ENCODE data around the gene ARID3B. TPM values are rescaled to one million over a fixed set of nuclear protein-coding genes. Genes with fewer than 3 reads are reported as not detected.

The ARID3B gene
- total and polyA plus RNA-seq, 3 donors from 2014 or later: 50.3 to 58.1 (median 53.7) TPM

GRCh38 chr15:74543583-74543982 is 2.6 kb downstream of the ARID3B start:
- peaks cover 30% of the 10 kb centered on the region for H3K4me1 ChIP-seq
- DNase-seq: no peak
- intact Hi-C loops (cut with DNase I; ENCODE audit: low total_unique reads): loop anchor here (5.0 kb wide), 1 partner anchor 69 kb away; no protein-coding TSS in a partner anchor
- H3K4me3 ChIP-seq: no peak overlapping the region
- 72 to 73% methylated on average over 3 of the region's 3 CpGs for WGBS, 2 donors
- no peak overlapping the region for H3K27ac ChIP-seq
- H3K9me3 ChIP-seq: no peaks in the 10 kb centered on the region
- H3K27me3 ChIP-seq: no peaks in the 10 kb centered on the region
- H3K36me3 ChIP-seq (ENCODE audit: low read depth, missing control alignments): no peaks in the 10 kb centered on the region
- TF ChIP-seq CTCF (IDR thresholded peaks at IDR 0.05): no peak
- no peak for TF ChIP-seq POLR2A (IDR thresholded peaks at IDR 0.05)

- Histone ChIP-seq H3K36me3 (ENCODE audit: low read depth, missing control alignments) (no peaks in the 10 kb centered on the region), H3K27me3 (no peaks in the 10 kb centered on the region), H3K9me3 (no peaks in the 10 kb centered on the region), H3K27ac (no peak overlapping the region), H3K4me3 (no peak overlapping the region), H3K4me1 (peaks cover 24% of the 10 kb centered on the region)
- DNase-seq: no peak
- intact Hi-C loops (cut with DNase I; ENCODE audit: low total_unique reads): no loop called here
- TF ChIP-seq POLR2A (IDR thresholded peaks at IDR 0.05) (no peak), CTCF (IDR thresholded peaks at IDR 0.05) (no peak)
Observed at GRCh38 chr15:74545086-74545485, 4.1 kb downstream of the ARID3B start.

GRCh38 chr15:74545776-74546656 is 5.0 kb downstream of the ARID3B start:
- Histone ChIP-seq H3K36me3 (ENCODE audit: low read depth, missing control alignments) (no peaks in the 10 kb centered on the region), H3K27me3 (no peaks in the 10 kb centered on the region), H3K4me3 (no peak overlapping the region), H3K9me3 (no peaks in the 10 kb centered on the region), H3K27ac (no peak overlapping the region), H3K4me1 (peaks cover 22% of the 10 kb centered on the region)
- peak; percentile 98 for DNase-seq
- no peak for TF ChIP-seq POLR2A (IDR thresholded peaks at IDR 0.05)
- no peak for TF ChIP-seq CTCF (IDR thresholded peaks at IDR 0.05)
- 12 to 22% methylated on average over 9 to 23 of the region's 23 CpGs for WGBS, 2 donors
- intact Hi-C loops (cut with DNase I; ENCODE audit: low total_unique reads): no loop called here

GRCh38 chr15:74547616-74548015 is 6.6 kb downstream of the ARID3B start:
- no peak for DNase-seq
- H3K9me3 ChIP-seq: no peaks in the 10 kb centered on the region
- intact Hi-C loops (cut with DNase I; ENCODE audit: low total_unique reads): no loop called here
- H3K4me3 ChIP-seq: no peak overlapping the region
- peaks cover 14% of the 10 kb centered on the region for H3K4me1 ChIP-seq
- no peaks in the 10 kb centered on the region for H3K27me3 ChIP-seq
- no peak for TF ChIP-seq CTCF (IDR thresholded peaks at IDR 0.05)
- H3K36me3 ChIP-seq (ENCODE audit: low read depth, missing control alignments): no peaks in the 10 kb centered on the region
- WGBS, 2 donors: 72 to 77% methylated on average over 3 of the region's 3 CpGs
- no peak overlapping the region for H3K27ac ChIP-seq

- Histone ChIP-seq H3K27ac (no peak overlapping the region), H3K9me3 (no peaks in the 10 kb centered on the region), H3K4me1 (peaks cover 14% of the 10 kb centered on the region), H3K36me3 (ENCODE audit: low read depth, missing control alignments) (no peaks in the 10 kb centered on the region), H3K4me3 (no peak overlapping the region), H3K27me3 (no peaks in the 10 kb centered on the region)
- WGBS, 2 donors: 75 to 79% methylated on average over 5 of the region's 5 CpGs
- no peak for DNase-seq
- TF ChIP-seq POLR2A (IDR thresholded peaks at IDR 0.05) (no peak), CTCF (IDR thresholded peaks at IDR 0.05) (no peak)
- intact Hi-C loops (cut with DNase I; ENCODE audit: low total_unique reads): no loop called here
Observed at GRCh38 chr15:74548241-74548640, 7.2 kb downstream of the ARID3B start.

All from testis (tissue), 3 donors.